ENCODE data around the gene DRC7. TPM values are rescaled to one million over a fixed set of nuclear protein-coding genes. Genes with fewer than 3 reads are reported as not detected.

The DRC7 gene
- total RNA-seq, 2 donors from 2014 or later, result 1.6 to 1.8 TPM

GRCh38 chr16:57675741-57676551 lies 18.7 kb upstream of the DRC7 start:
- DNase-seq, result peak; percentile 86
- Histone ChIP-seq H3K9ac (ENCODE audit: extremely low read depth, low read length, poor library complexity, severe bottlenecking) (no peak overlapping the region), H3K4me1 (ENCODE audit: control insufficient read depth, insufficient read depth, low read length) (no peaks in the 10 kb centered on the region), H3K27ac (ENCODE audit: low read depth, low read length) (no peak overlapping the region), H3K4me3 (ENCODE audit: low read length) (no peak overlapping the region), H3K36me3 (ENCODE audit: control insufficient read depth, insufficient read depth, low read length) (no peaks in the 10 kb centered on the region), H3K9me3 (ENCODE audit: control insufficient read depth, low read length) (no peaks in the 10 kb centered on the region), H3K27me3 (ENCODE audit: control insufficient read depth, insufficient read depth, low read length, poor library complexity, severe bottlenecking) (peaks cover 6% of the 10 kb centered on the region)
- H3K27me3 Mint-ChIP-seq (ENCODE audit: insufficient read depth), result peaks cover 4% of the 10 kb centered on the region
- H3K4me3 Mint-ChIP-seq, result peak overlapping the region; percentile 19
- no peaks in the 10 kb centered on the region for H3K9me3 Mint-ChIP-seq
- WGBS, 2 experiments (ENCODE audit: insufficient coverage in 1 of 2, insufficient read length in 1 of 2), result 47 to 48% methylated on average over 9 to 12 of the region's 12 CpGs
- H3K36me3 Mint-ChIP-seq (ENCODE audit: low read depth), result no peaks in the 10 kb centered on the region
- peaks cover 17% of the 10 kb centered on the region for H3K4me1 Mint-ChIP-seq
- TF ChIP-seq CTCF (conservative IDR thresholded peaks at IDR 0.05), result no peak
- H3K27ac Mint-ChIP-seq, result no peak overlapping the region

GRCh38 chr16:57676553-57677085 lies 18.0 kb upstream of the DRC7 start:
- H3K27me3 ChIP-seq (ENCODE audit: control insufficient read depth, insufficient read depth, low read length, poor library complexity, severe bottlenecking), result peaks cover 6% of the 10 kb centered on the region
- H3K27ac ChIP-seq (ENCODE audit: low read depth, low read length), result no peak overlapping the region
- no peak overlapping the region for H3K9ac ChIP-seq (ENCODE audit: extremely low read depth, low read length, poor library complexity, severe bottlenecking)
- Mint-ChIP-seq H3K4me1 (peaks cover 17% of the 10 kb centered on the region), H3K9me3 (no peaks in the 10 kb centered on the region), H3K27me3 (ENCODE audit: insufficient read depth) (peaks cover 4% of the 10 kb centered on the region), H3K36me3 (ENCODE audit: low read depth) (no peaks in the 10 kb centered on the region), H3K4me3 (no peak overlapping the region), H3K27ac (no peak overlapping the region)
- no peaks in the 10 kb centered on the region for H3K4me1 ChIP-seq (ENCODE audit: control insufficient read depth, insufficient read depth, low read length)
- DNase-seq, result no peak
- H3K4me3 ChIP-seq (ENCODE audit: low read length), result no peak overlapping the region
- H3K36me3 ChIP-seq (ENCODE audit: control insufficient read depth, insufficient read depth, low read length), result no peaks in the 10 kb centered on the region
- 82 to 96% methylated on average over 2 to 3 of the region's 4 CpGs for WGBS, 2 experiments (ENCODE audit: insufficient coverage in 1 of 2, insufficient read length in 1 of 2)
- TF ChIP-seq CTCF (conservative IDR thresholded peaks at IDR 0.05), result no peak
- no peaks in the 10 kb centered on the region for H3K9me3 ChIP-seq (ENCODE audit: control insufficient read depth, low read length)

- H3K36me3 ChIP-seq (ENCODE audit: control insufficient read depth, insufficient read depth, low read length), result no peaks in the 10 kb centered on the region
- Mint-ChIP-seq H3K27me3 (ENCODE audit: insufficient read depth) (peaks cover 4% of the 10 kb centered on the region), H3K4me1 (peaks cover 17% of the 10 kb centered on the region), H3K9me3 (no peaks in the 10 kb centered on the region), H3K4me3 (no peak overlapping the region), H3K36me3 (ENCODE audit: low read depth) (no peaks in the 10 kb centered on the region), H3K27ac (no peak overlapping the region)
- no peaks in the 10 kb centered on the region for H3K9me3 ChIP-seq (ENCODE audit: control insufficient read depth, low read length)
- DNase-seq, result no peak
- H3K9ac ChIP-seq (ENCODE audit: extremely low read depth, low read length, poor library complexity, severe bottlenecking), result no peak overlapping the region
- H3K27me3 ChIP-seq (ENCODE audit: control insufficient read depth, insufficient read depth, low read length, poor library complexity, severe bottlenecking), result peaks cover 6% of the 10 kb centered on the region
- no peak overlapping the region for H3K4me3 ChIP-seq (ENCODE audit: low read length)
- WGBS, 2 experiments (ENCODE audit: insufficient coverage in 1 of 2, insufficient read length in 1 of 2), result 80 to 88% methylated on average over 8 to 14 of the region's 14 CpGs
- no peak for TF ChIP-seq CTCF (conservative IDR thresholded peaks at IDR 0.05)
- H3K4me1 ChIP-seq (ENCODE audit: control insufficient read depth, insufficient read depth, low read length), result no peaks in the 10 kb centered on the region
- H3K27ac ChIP-seq (ENCODE audit: low read depth, low read length), result no peak overlapping the region
Measured at GRCh38 chr16:57677622-57678369, 16.8 kb upstream of the DRC7 start.
